GM19351 (cell line): Measurements from ENCODE around the gene HIVEP1.

Experiments
- ATAC-seq: cut with Tn5 transposase; IDR thresholded peaks from one replicate; pipeline ENCODE4 v1.9.1; 2021; ENCODE audit warnings: mild to moderate bottlenecking, moderate library complexity; ENCODE audit not compliant: unreplicated experiment

HIVEP1 gene

GRCh38 chr6:12012038-12012557, at the start of gene HIVEP1:
Gene HIVEP1 (plus strand): TSS chr6:12012312. CDS start chr6:12015629, 3,317 bp downstream.
- no peak for ATAC-seq

- no peak for ATAC-seq
Measured at GRCh38 chr6:11963756-11964500, 48.2 kb upstream of the HIVEP1 start.

DNA sequence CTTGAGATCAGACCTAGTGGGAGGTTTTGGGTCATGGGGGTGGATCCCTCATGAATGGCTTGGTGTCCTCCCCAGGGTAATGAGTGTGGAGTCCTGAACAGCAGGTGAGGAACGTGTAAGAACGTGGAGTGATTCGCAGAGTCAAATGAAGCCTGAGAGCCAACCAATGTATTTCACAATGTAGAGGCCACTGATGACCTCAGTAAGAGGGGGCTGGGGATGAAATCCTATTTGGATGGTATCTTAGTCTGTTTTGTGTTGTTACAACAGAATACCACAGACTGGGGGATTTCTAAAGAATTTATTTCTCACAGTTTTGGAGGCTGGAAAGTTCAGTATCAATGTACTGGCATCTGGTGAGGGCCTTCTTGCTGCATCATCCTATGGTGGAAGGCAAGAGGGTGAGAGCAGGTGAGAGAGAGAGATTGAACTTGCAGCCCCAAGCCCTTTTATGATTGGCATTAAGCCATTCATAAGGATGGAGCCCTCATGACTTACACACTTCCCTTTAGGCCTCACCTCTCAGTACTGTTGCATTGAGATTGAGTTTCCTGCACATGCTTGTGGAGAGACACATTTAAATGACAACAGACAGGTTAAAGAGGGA, 47.3 kb upstream of the HIVEP1 start:
- ATAC-seq: no peak

DNA sequence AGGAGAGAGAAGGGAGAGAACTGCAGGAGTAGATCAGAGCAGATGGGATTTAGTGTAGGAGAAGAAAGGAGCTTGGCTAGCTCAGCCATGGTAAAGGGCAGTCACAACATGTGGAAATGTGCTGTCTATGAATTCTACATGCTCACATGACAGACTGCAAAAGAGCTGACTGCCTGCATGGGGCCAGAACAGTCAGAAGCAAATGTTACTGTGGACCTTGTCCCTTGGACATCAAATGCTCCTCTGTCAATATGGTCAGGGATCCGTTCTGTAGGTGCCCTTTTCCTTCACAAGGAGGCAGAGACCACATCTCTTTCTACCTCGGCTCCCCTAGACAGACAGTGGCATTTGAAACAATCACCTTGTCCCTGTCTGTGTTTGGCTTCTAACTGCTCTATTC, 46.6 kb upstream of the HIVEP1 start:
- no peak for ATAC-seq

GRCh38 chr6:11968241-11968806, 43.8 kb upstream of the HIVEP1 start:
- ATAC-seq: peak; percentile 64

- ATAC-seq: no peak
Measured at GRCh38 chr6:11969092-11969491, 43.0 kb upstream of the HIVEP1 start.

GRCh38 chr6:11970114-11970513, 42.0 kb upstream of the HIVEP1 start:
- no peak for ATAC-seq

DNA sequence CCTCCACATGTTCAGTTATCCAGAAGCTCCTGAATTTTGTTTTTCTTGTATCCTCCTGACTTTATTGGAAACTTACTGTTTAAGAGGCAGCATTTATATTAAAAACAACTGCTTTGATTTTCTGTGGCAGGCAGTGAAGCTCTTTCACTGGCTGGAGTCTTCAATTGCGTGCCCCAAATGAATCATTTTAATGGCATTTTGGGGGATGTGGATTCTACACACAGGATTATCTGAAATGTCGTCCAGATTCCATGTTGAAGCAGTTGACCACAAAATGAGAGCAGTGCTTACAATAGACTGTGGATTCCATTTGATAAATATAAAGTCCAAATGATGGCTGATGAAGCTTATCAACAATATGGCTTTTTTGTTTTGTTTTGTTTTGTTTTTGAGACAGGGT, 41.0 kb upstream of the HIVEP1 start:
- no peak for ATAC-seq

DNA sequence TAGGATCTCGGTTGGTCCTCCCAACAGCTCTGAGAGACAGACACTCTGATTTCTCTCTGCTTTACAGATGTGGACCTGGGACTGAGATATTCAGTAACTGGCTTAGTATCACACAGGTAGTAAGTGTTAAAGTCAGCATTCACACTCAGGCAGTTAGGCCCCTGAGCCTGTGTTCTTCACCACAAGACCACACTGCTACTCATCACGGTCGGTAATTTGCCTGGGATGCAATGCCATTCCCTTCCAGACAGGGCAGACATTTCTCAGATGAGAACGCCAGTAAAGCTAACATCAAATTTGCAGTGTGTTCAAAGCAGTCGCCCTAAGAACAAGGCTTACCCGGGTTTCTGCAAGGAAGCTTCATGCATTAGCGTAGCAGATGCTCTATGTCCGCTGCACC, 39.8 kb upstream of the HIVEP1 start:
- no peak for ATAC-seq

DNA sequence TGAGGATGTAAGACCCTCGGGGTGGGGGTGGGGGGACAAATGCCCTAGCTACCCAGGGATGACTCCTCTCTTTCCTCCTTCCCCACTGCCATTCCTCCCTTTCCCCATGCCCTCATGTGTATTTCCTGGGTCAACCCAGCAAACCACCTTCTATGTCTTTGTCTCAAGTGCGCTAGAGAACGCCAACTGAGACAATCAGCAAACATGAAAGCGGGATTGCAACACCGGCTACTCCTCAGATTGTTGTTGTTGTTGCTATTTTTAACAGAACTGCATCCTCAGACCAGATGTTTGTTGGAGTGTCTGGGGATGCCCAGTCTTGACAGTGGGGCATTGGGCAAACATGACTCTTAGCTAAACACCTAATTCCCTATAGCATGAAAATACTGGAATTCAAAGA, 39.3 kb upstream of the HIVEP1 start:
- no peak for ATAC-seq

- ATAC-seq: no peak
Measured at GRCh38 chr6:11973238-11973637, 38.9 kb upstream of the HIVEP1 start.

- no peak for ATAC-seq
Measured at GRCh38 chr6:11974089-11974488, 38.0 kb upstream of the HIVEP1 start.

- ATAC-seq: peak; percentile 91
Measured at GRCh38 chr6:11975353-11975977, 36.6 kb upstream of the HIVEP1 start.

GRCh38 chr6:11976489-11976888, 35.6 kb upstream of the HIVEP1 start:
- no peak for ATAC-seq

- no peak for ATAC-seq
Measured at GRCh38 chr6:11977193-11977592, 34.9 kb upstream of the HIVEP1 start.

- ATAC-seq: no peak
Measured at GRCh38 chr6:11977738-11978137, 34.4 kb upstream of the HIVEP1 start.

DNA sequence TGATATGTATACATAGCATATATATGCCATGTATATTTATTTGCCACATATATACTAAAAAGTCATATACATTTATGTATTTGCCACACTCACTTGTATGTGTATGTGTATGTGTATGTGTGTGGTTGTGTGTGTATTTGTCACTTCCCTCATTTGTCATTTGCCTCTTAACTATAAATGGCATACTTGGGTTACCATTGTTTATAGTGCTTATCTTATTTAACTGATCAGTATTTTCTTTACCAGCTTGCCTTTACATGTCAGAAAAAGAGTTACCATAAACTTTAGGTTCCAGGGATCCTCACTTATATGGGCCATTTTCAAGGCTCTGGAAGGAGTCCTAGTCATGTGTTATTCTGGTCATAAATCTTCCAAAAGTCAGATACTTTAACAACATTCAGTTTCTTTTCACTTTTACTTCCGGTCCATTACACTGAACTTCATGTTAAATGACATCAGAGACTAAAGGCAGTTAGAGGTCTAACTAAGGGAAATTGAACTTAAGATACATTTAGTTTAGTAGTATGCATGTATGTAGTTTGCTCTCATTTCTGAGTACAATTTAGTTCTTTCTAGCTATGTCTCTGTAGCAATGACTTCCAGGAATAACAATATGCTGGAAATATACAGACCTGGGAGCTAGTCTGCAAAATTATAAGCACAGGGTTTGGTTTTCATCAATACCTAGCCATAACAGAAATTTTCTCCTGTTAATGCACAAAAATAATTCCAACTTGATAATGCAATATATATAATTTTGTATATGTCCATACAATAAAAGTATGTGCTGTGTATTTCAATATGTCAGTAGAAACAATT, 33.7 kb upstream of the HIVEP1 start:
- ATAC-seq: no peak

DNA sequence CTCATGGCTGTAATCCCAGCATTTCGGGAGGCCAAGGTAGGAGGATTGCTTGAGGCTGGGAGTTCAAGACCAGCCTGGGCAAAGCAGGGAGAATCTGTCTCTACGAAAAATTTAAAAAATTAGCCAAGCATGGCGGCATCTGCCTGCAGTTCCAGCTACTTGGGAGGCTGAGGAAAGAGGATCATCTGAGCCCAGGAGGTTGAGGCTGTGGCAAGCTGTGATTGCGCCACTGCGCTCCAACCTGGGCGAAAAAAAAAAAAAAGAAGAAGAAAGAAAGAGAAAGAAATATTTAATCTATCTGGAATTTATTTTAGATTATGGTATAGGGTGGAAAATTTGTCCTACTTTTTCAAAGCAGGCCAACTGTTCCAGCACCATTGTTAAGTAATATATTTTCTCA, 32.2 kb upstream of the HIVEP1 start:
- no peak for ATAC-seq

DNA sequence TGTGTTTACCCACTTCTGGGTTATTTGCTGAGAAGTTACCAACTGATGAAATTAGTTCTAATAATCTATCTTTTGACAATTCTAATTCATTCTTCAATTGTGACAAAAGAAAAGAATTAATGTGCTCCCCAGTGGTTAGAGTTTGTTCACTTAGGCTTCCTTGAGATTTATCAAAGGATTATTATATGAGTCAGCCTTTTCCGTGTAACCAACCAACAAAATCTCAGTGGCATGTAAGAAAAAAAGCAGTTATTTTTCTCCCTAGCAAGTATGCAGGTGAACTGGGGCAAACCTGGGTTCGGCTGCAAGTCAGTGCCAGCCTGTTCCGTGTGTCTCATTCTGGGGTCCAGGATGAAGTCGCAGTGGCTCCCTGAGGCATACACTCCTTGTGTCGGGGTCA, 28.8 kb upstream of the HIVEP1 start:
- no peak for ATAC-seq

GRCh38 chr6:11987386-11987785, 24.7 kb upstream of the HIVEP1 start:
- no peak for ATAC-seq

- no peak for ATAC-seq
Measured at GRCh38 chr6:11989386-11989785, 22.7 kb upstream of the HIVEP1 start.
